K562 (cell line): ENCODE data around the gene METTL2B. TPM values are rescaled to one million over a fixed set of nuclear protein-coding genes. Genes with fewer than 3 reads are reported as not detected.

Source experiments
- ATF1 ChIP-seq, 2 experiments: fragments of 450-650 bp in 1 of 2; IDR thresholded peaks; 2 replicates each; pipeline ENCODE4 v1.6.1; 2016; ENCODE audit warnings: missing compliant biosample characterization in 1 of 2, missing genetic modification characterization in 1 of 2
- CHD2 ChIP-seq: IDR thresholded peaks from 2 replicates; pipeline ENCODE4 v1.6.1; 2011; ENCODE audit warnings: low read depth, low read length
- ESRRA ChIP-seq: fragments of 450-650 bp; IDR thresholded peaks from 2 replicates; pipeline ENCODE4 v1.6.1; 2014; ENCODE audit warnings: low read depth, mild to moderate bottlenecking, moderate library complexity, borderline replicate concordance
- HIVEP1 ChIP-seq: fragments of 250-450 bp; sonication (Bioruptor Pico); IDR thresholded peaks from 2 replicates; pipeline ENCODE4 v1.4.0; 2020; ENCODE audit warnings: mild to moderate bottlenecking
- HMGXB4 ChIP-seq: sonication (generic); formaldehyde crosslinking; IDR thresholded peaks from 2 replicates; pipeline ENCODE4 v1.8.1; 2023; ENCODE audit warnings: mild to moderate bottlenecking, missing genetic modification reagents
- KLF1 ChIP-seq: fragments of 450-650 bp; IDR thresholded peaks from 2 replicates; pipeline ENCODE4 v1.6.1; 2016; ENCODE audit warnings: missing genetic modification characterization, missing compliant biosample characterization
- NKRF ChIP-seq: fragments of 450-650 bp; IDR thresholded peaks from 2 replicates; pipeline ENCODE4 v1.6.1; 2016; ENCODE audit warnings: borderline replicate concordance
- NR4A1 ChIP-seq, 2 experiments: fragments of 250-450 bp in 1 of 2; fragments of 450-650 bp in 1 of 2; sonication (Bioruptor Pico) in 1 of 2; IDR thresholded peaks; 2 replicates each; pipeline versions ENCODE4 v1.4.0 to v1.6.1; 2016 to 2020; ENCODE audit warnings: mild to moderate bottlenecking in 2 of 2, missing compliant biosample characterization in 1 of 2, missing genetic modification characterization in 1 of 2, moderate library complexity in 1 of 2
- PHF21A ChIP-seq: fragments of 450-650 bp; IDR thresholded peaks from 2 replicates; pipeline ENCODE4 v1.6.1; 2017; ENCODE audit warnings: low read depth, borderline replicate concordance
- SMARCA4 ChIP-seq: fragments of 450-650 bp; IDR thresholded peaks from 2 replicates; pipeline ENCODE4 v1.6.1; 2016
- TCF7L2 ChIP-seq: fragments of 150-350 bp; IDR thresholded peaks from 2 replicates; pipeline ENCODE4 v1.6.1; 2016; ENCODE audit warnings: low read depth, mild to moderate bottlenecking, low read length, moderate library complexity
- ZBTB40 ChIP-seq, 2 experiments: fragments of 450-650 bp in 1 of 2; sonication (generic) in 1 of 2; formaldehyde crosslinking in 1 of 2; IDR thresholded peaks; 2 replicates each; pipeline versions ENCODE4 v1.7.1 to v1.9.0; 2016 to 2022; ENCODE audit warnings: inconsistent platforms in 1 of 2, mild to moderate bottlenecking in 1 of 2, missing genetic modification reagents in 1 of 2
- ZZZ3 ChIP-seq: fragments of 450-650 bp; IDR thresholded peaks from 2 replicates; pipeline ENCODE4 v1.6.1; 2016; ENCODE audit warnings: antibody characterized with exemption, mild to moderate bottlenecking, moderate library complexity
- polyA plus RNA-seq, 8 experiments: library from polyadenylated mRNA; depleted of rRNA in 4 of 8; stranded (reverse) in 5 of 8; unstranded in 3 of 8; fragments of >200 nt; fragmentation: Nextera tagmentation in 2 of 8; fragmentation: Illumina TruSeq in 1 of 8; extraction: Ambion mirVana in 2 of 8; extraction: Trizol in 1 of 8; gene quantifications; 2 replicates each; pipeline versions ENCODE4 v1.2.1 to v1.2.3, GENCODE V29; 2011 to 2014; ENCODE audit warnings: inconsistent platforms in 1 of 8, missing spikeins in 1 of 8
- total RNA-seq, 7 experiments: library from RNA; depleted of rRNA in 6 of 7; stranded (reverse); fragments of >200 nt in 6 of 7; fragmentation: Illumina TruSeq in 2 of 7; extraction: Trizol in 2 of 7; gene quantifications; 2 replicates each; pipeline versions ENCODE4 v1.2.1 to v1.2.3, GENCODE V29; 2011 to 2021; ENCODE audit warnings: low replicate concordance in 1 of 7

The METTL2B gene
- total and polyA plus RNA-seq, 9 of the 15 experiments (the other 6 are each of a cell fraction or from before 2014, with no cell fraction given): 35.9 to 95.7 (median 79.2) TPM

GRCh38 chr7:128455543-128456254 lies 20.8 kb upstream of the METTL2B start, which contains the start of gene HILPDA (continued):
- TF ChIP-seq ZBTB40 (IDR thresholded peaks at IDR 0.05) (peak; percentile 51; the same call in 1 of the 2 replicates), ZBTB40 (CRISPR knock-in tag; IDR thresholded peaks at IDR 0.05) (no peak), CHD2 (no peak), ESRRA (peak; percentile 90), HMGXB4 (CRISPR knock-in tag) (peak; percentile 75; the same call in 1 of the 2 replicates), NR4A1 (CRISPR knock-in tag; IDR thresholded peaks at IDR 0.05) (peak; percentile 89; the same call in 1 of the 2 replicates), NR4A1 (tag; IDR thresholded peaks at IDR 0.05) (0 out of 2 replicates have a peak, but pooled peaks have one; percentile 22), TCF7L2 (no peak), SMARCA4 (peak; percentile 73; the same call in 1 of the 2 replicates), ATF1 (CRISPR knock-in tag; IDR thresholded peaks at IDR 0.05) (no peak), ATF1 (tag; IDR thresholded peaks at IDR 0.05) (peak; percentile 92), KLF1 (tag) (peak; percentile 72; the same call in 1 of the 2 replicates), NKRF (peak; percentile 88), PHF21A (no peak), HIVEP1 (CRISPR knock-in tag) (no peak), ZZZ3 (no peak)
